HepG2 (cell line): ENCODE results near the gene SMCHD1. TPM values are rescaled to one million over a fixed set of nuclear protein-coding genes. Genes with fewer than 3 reads are reported as not detected.
A peak's percentile ranks its signal among the peaks of the same experiment; 100 is the strongest.

Source experiments
- BORCS8-MEF2B ChIP-seq: sonication (generic); formaldehyde crosslinking; IDR thresholded peaks from 2 replicates; pipeline ENCODE4 v1.8.0; 2022; ENCODE audit warnings: mild to moderate bottlenecking, missing genetic modification reagents
- CBFB ChIP-seq: sonication (generic); formaldehyde crosslinking; IDR thresholded peaks from 2 replicates; pipeline ENCODE4 v1.4.0; 2020; ENCODE audit warnings: missing genetic modification reagents
- CC2D1A ChIP-seq: sonication (generic); formaldehyde crosslinking; IDR thresholded peaks from 2 replicates; pipeline ENCODE4 v1.8.1; 2023; ENCODE audit warnings: mild to moderate bottlenecking, missing genetic modification reagents
- CEBPB ChIP-seq: IDR thresholded peaks from 2 replicates; pipeline ENCODE4 v1.6.1; 2011; ENCODE audit warnings: low read depth, low read length, improper control_type of control experiment, borderline replicate concordance
- ESRRA ChIP-seq: sonication (generic); formaldehyde crosslinking; IDR thresholded peaks from 2 replicates; pipeline ENCODE4 v1.5.1; 2020; ENCODE audit warnings: mild to moderate bottlenecking, low read depth, missing genetic modification reagents
- GTF2F1 ChIP-seq: fragments of 150-350 bp; IDR thresholded peaks from 2 replicates; pipeline ENCODE4 v1.6.1; 2014; ENCODE audit warnings: low read length
- IKZF4 ChIP-seq: sonication (generic); formaldehyde crosslinking; IDR thresholded peaks from 2 replicates; pipeline ENCODE4 v1.5.1; 2020; ENCODE audit warnings: borderline replicate concordance, mild to moderate bottlenecking, low read depth, missing genetic modification reagents; ENCODE audit errors: not compliant biosample characterization
- ISL2 ChIP-seq: sonication (generic); formaldehyde crosslinking; IDR thresholded peaks from 2 replicates; pipeline ENCODE4 v1.5.0; 2020; ENCODE audit warnings: missing genetic modification reagents
- PLRG1 ChIP-seq: fragments of 450-650 bp; conservative IDR thresholded peaks from 2 replicates; pipeline ENCODE4 v1.6.1; 2016
- POLR2G ChIP-seq: fragments of 200-400 bp; formaldehyde crosslinking; IDR thresholded peaks from 2 replicates; pipeline ENCODE4 v1.6.1; 2018; ENCODE audit warnings: mild to moderate bottlenecking, low read depth, low read length, moderate library complexity
- RERE ChIP-seq: IDR thresholded peaks from 2 replicates; pipeline ENCODE4 v1.6.1; 2016; ENCODE audit warnings: low read depth, missing genetic modification reagents, missing compliant biosample characterization
- RFXANK ChIP-seq: IDR thresholded peaks from 2 replicates; pipeline ENCODE4 v1.6.1; 2016
- SKI ChIP-seq: fragments of 450-650 bp; IDR thresholded peaks from one replicate; pipeline ENCODE4 v1.6.1; 2018; ENCODE audit warnings: mild to moderate bottlenecking; ENCODE audit not compliant: partially characterized antibody
- TARDBP ChIP-seq: sonication (generic); formaldehyde crosslinking; IDR thresholded peaks from 2 replicates; pipeline ENCODE4 v1.8.0; 2022; ENCODE audit warnings: mild to moderate bottlenecking, missing genetic modification reagents
- ZFP90 ChIP-seq: sonication (generic); formaldehyde crosslinking; IDR thresholded peaks from 2 replicates; pipeline ENCODE4 v1.8.0; 2022; ENCODE audit warnings: missing genetic modification reagents, mild to moderate bottlenecking, inconsistent platforms, borderline replicate concordance
- ZNF138 ChIP-seq: sonication (generic); formaldehyde crosslinking; IDR thresholded peaks from 2 replicates; pipeline ENCODE4 v1.5.0; 2020; ENCODE audit warnings: mild to moderate bottlenecking, low read depth, missing genetic modification reagents
- ZNF18 ChIP-seq: sonication (generic); formaldehyde crosslinking; IDR thresholded peaks from 2 replicates; pipeline ENCODE4 v1.8.0; 2022; ENCODE audit warnings: mild to moderate bottlenecking, missing genetic modification reagents; ENCODE audit not compliant: insufficient replicate concordance
- ZNF296 ChIP-seq: sonication (generic); formaldehyde crosslinking; conservative IDR thresholded peaks from 2 replicates; pipeline ENCODE4 v1.5.0; 2020; ENCODE audit warnings: mild to moderate bottlenecking, missing genetic modification reagents
- ZNF30 ChIP-seq: sonication (generic); formaldehyde crosslinking; IDR thresholded peaks from 2 replicates; pipeline ENCODE4 v1.5.0; 2020; ENCODE audit warnings: mild to moderate bottlenecking, missing genetic modification reagents
- ZNF335 ChIP-seq: sonication (generic); formaldehyde crosslinking; IDR thresholded peaks from 2 replicates; pipeline ENCODE4 v1.4.0; 2020; ENCODE audit warnings: missing genetic modification reagents
- ZNF468 ChIP-seq: sonication (generic); formaldehyde crosslinking; IDR thresholded peaks from 2 replicates; pipeline ENCODE4 v1.8.0; 2022; ENCODE audit warnings: mild to moderate bottlenecking, moderate library complexity, missing genetic modification reagents
- ZNF549 ChIP-seq: sonication (generic); formaldehyde crosslinking; IDR thresholded peaks from 2 replicates; pipeline ENCODE4 v1.5.0; 2020; ENCODE audit warnings: missing genetic modification reagents
- ZNF556 ChIP-seq: sonication (generic); formaldehyde crosslinking; IDR thresholded peaks from 2 replicates; pipeline ENCODE4 v1.4.0; 2020; ENCODE audit warnings: mild to moderate bottlenecking, missing genetic modification reagents, borderline replicate concordance
- polyA plus RNA-seq, 8 experiments: library from polyadenylated mRNA; depleted of rRNA in 3 of 8; stranded (reverse) in 7 of 8; unstranded in 1 of 8; fragments of >200 nt; fragmentation: Illumina TruSeq in 4 of 8; extraction: Trizol in 4 of 8; gene quantifications; 2 replicates each; pipeline versions ENCODE4 v1.2.1 to v1.2.3, GENCODE V29; 2011 to 2016; ENCODE audit warnings: low read depth in 4 of 8, missing spikeins in 1 of 8, mixed read lengths in 1 of 8; ENCODE audit not compliant: insufficient read depth in 1 of 8
- total RNA-seq, 5 experiments: library from RNA; depleted of rRNA; stranded (reverse); fragments of >200 nt; fragmentation: Illumina TruSeq; extraction: Trizol; gene quantifications; 2 replicates each; pipeline ENCODE4 v1.2.3, GENCODE V29; 2016; ENCODE audit warnings: low read depth in 1 of 5
- TF ChIP-seq, protein P1 (sequence below): sonication (generic); formaldehyde crosslinking; IDR thresholded peaks from 2 replicates; pipeline ENCODE4 v1.4.0; 2020; ENCODE audit warnings: missing genetic modification reagents
- TF ChIP-seq, protein P2 (sequence below): sonication (generic); formaldehyde crosslinking; IDR thresholded peaks from 2 replicates; pipeline ENCODE4 v1.5.0; 2020; ENCODE audit warnings: missing genetic modification reagents

SMCHD1 gene
- total and polyA plus RNA-seq, 2 of the 13 experiments (the other 11 are each of a cell fraction or from before 2014, with no cell fraction given) = 21.4 to 93.6 TPM

DNA sequence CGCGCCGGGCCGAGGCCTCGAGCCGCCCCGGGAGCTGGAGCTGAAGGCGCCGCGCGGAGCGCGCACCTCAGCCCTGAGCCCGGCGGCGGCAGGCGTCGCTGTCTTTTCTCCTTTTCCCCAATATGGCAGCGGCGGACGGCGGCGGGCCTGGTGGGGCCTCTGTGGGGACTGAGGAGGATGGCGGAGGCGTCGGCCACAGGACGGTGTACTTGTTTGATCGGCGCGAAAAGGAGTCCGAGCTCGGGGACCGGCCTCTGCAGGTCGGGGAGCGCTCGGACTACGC lies 369 bp downstream of the SMCHD1 start (continued):
- TF ChIP-seq RERE (CRISPR knock-in tag) = no peak
- no peak for TF ChIP-seq CBFB (CRISPR knock-in tag)
- 0 out of 2 replicates have a peak, but pooled peaks have one; percentile 42 for TF ChIP-seq BORCS8-MEF2B (CRISPR knock-in tag)
- peak; percentile 46; the same call in 1 of the 2 replicates for TF ChIP-seq ZNF138 (CRISPR knock-in tag)
- no peak for TF ChIP-seq ZNF30 (CRISPR knock-in tag)
- TF ChIP-seq SKI = no peak
- TF ChIP-seq ZFP90 = no peak
- TF ChIP-seq GTF2F1 = no peak
- TF ChIP-seq CEBPB = no peak
- no peak for TF ChIP-seq POLR2G
- no peak for TF ChIP-seq ZNF335
- no peak for TF ChIP-seq CC2D1A (CRISPR knock-in tag)
- TF ChIP-seq ISL2 (CRISPR knock-in tag) = no peak
- no peak for TF ChIP-seq ZNF549
- no peak for TF ChIP-seq PLRG1
- TF ChIP-seq ESRRA (CRISPR knock-in tag) = no peak
- TF ChIP-seq ZNF296 = no peak
- TF ChIP-seq, protein P1, sequence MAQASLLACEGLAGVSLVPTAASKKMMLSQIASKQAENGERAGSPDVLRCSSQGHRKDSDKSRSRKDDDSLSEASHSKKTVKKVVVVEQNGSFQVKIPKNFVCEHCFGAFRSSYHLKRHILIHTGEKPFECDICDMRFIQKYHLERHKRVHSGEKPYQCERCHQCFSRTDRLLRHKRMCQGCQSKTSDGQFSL = 0 out of 2 replicates have a peak, but pooled peaks have one; percentile 19
- no peak for TF ChIP-seq ZNF556 (CRISPR knock-in tag)
- TF ChIP-seq, protein P2, sequence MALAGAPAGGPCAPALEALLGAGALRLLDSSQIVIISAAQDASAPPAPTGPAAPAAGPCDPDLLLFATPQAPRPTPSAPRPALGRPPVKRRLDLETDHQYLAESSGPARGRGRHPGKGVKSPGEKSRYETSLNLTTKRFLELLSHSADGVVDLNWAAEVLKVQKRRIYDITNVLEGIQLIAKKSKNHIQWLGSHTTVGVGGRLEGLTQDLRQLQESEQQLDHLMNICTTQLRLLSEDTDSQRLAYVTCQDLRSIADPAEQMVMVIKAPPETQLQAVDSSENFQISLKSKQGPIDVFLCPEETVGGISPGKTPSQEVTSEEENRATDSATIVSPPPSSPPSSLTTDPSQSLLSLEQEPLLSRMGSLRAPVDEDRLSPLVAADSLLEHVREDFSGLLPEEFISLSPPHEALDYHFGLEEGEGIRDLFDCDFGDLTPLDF (CRISPR knock-in tag) = 0 out of 2 replicates have a peak, but pooled peaks have one; percentile 12
- no peak for TF ChIP-seq IKZF4 (CRISPR knock-in tag)
- TF ChIP-seq TARDBP (CRISPR knock-in tag) = no peak; the same call in 1 of the 2 replicates
- no peak for TF ChIP-seq ZNF18 (CRISPR knock-in tag)
- TF ChIP-seq RFXANK (CRISPR knock-in tag) = no peak
- no peak for TF ChIP-seq ZNF468 (CRISPR knock-in tag)
